GM23338 (cell line): ENCODE data around the gene C18orf32. TPM values are rescaled to one million over a fixed set of nuclear protein-coding genes. Genes with fewer than 3 reads are reported as not detected.
A peak's percentile ranks its signal among the peaks of the same experiment; 100 is the strongest.

ENCODE experiments used
- ATAC-seq: fragments of 200-7000 bp; cut with Tn5 transposase; 3 replicates; pipeline ENCODE4 v1.9.1; 2020
- DNase-seq: peaks from one replicate; pipeline ENCODE4 v3.0.0-alpha.2; 2015; ENCODE audit warnings: low spot score
- H2AFZ ChIP-seq: fragments of 200-600 bp; sonication (generic); 2 replicates; pipeline ENCODE4 v1.8.0; 2016; ENCODE audit warnings: antibody characterized with exemption, mild to moderate bottlenecking, moderate library complexity
- H3F3A ChIP-seq: fragments of 200-600 bp; sonication (generic); replicated peaks from 2 replicates; pipeline ENCODE4 v1.8.0; 2017; ENCODE audit warnings: antibody characterized with exemption, mixed run types, low read depth
- H3K27ac ChIP-seq: fragments of 200-600 bp; sonication (generic); 2 replicates; pipeline ENCODE4 v1.6.1; 2016; ENCODE audit warnings: low read depth
- H3K27me3 ChIP-seq: fragments of 200-600 bp; sonication (generic); 2 replicates; pipeline ENCODE4 v1.8.0; 2016; ENCODE audit warnings: mild to moderate bottlenecking, mixed run types, moderate library complexity; ENCODE audit not compliant: insufficient read depth
- H3K36me3 ChIP-seq: fragments of 200-600 bp; sonication (generic); 2 replicates; pipeline ENCODE4 v1.8.0; 2016; ENCODE audit warnings: mild to moderate bottlenecking; ENCODE audit not compliant: insufficient read depth
- H3K4me1 ChIP-seq: fragments of 200-600 bp; sonication (generic); 2 replicates; pipeline ENCODE4 v1.8.0; 2016; ENCODE audit warnings: mild to moderate bottlenecking, moderate library complexity; ENCODE audit not compliant: insufficient read depth
- H3K4me2 ChIP-seq: fragments of 200-600 bp; sonication (generic); 2 replicates; pipeline ENCODE4 v1.7.1; 2017; ENCODE audit warnings: mixed run types
- H3K4me3 ChIP-seq: fragments of 200-600 bp; sonication (generic); 2 replicates; pipeline ENCODE4 v1.6.1; 2016; ENCODE audit warnings: mixed run types
- H3K79me2 ChIP-seq: fragments of 200-600 bp; sonication (generic); replicated peaks from 2 replicates; pipeline ENCODE4 v1.8.0; 2017; ENCODE audit warnings: mild to moderate bottlenecking; ENCODE audit not compliant: insufficient read depth
- H3K9me2 ChIP-seq: fragments of 200-600 bp; sonication (generic); 2 replicates; pipeline ENCODE4 v1.8.0; 2017; ENCODE audit not compliant: insufficient read depth
- H4K20me1 ChIP-seq: fragments of 200-600 bp; sonication (generic); replicated peaks from 2 replicates; pipeline ENCODE4 v1.8.0; 2017; ENCODE audit warnings: mild to moderate bottlenecking; ENCODE audit not compliant: insufficient read depth
- H3K27ac Mint-ChIP-seq: 2 replicates; pipeline ENCODE4 v1.8.0; 2020; ENCODE audit warnings: inconsistent platforms, mild to moderate bottlenecking, moderate library complexity, mixed read lengths
- H3K27me3 Mint-ChIP-seq: 3 replicates; pipeline ENCODE4 v1.8.0; 2022; ENCODE audit warnings: low read depth, mild to moderate bottlenecking, moderate library complexity, mixed read lengths, inconsistent platforms; ENCODE audit not compliant: insufficient read depth, poor library complexity
- H3K36me3 Mint-ChIP-seq: 3 replicates; pipeline ENCODE4 v1.8.0; 2021; ENCODE audit warnings: low read depth, mild to moderate bottlenecking, inconsistent platforms, moderate library complexity, mixed read lengths
- H3K4me1 Mint-ChIP-seq: 3 replicates; pipeline ENCODE4 v1.8.0; 2020; ENCODE audit warnings: mild to moderate bottlenecking, inconsistent platforms, mixed read lengths
- H3K4me3 Mint-ChIP-seq: 3 replicates; pipeline ENCODE4 v1.8.0; 2021; ENCODE audit warnings: moderate library complexity, mild to moderate bottlenecking, inconsistent platforms, mixed read lengths
- H3K9me3 Mint-ChIP-seq: 3 replicates; pipeline ENCODE4 v1.8.0; 2020; ENCODE audit warnings: moderate library complexity, mild to moderate bottlenecking, inconsistent platforms, mixed read lengths
- CREB1 ChIP-seq: fragments of 250-450 bp; sonication (Bioruptor Pico); IDR thresholded peaks from 2 replicates; pipeline ENCODE4 v1.5.0; 2020; ENCODE audit warnings: low read depth, mild to moderate bottlenecking, moderate library complexity
- ETS1 ChIP-seq: IDR thresholded peaks from 2 replicates; pipeline ENCODE4 v1.6.1; 2016; ENCODE audit warnings: antibody characterized with exemption
- EZH2phosphoT487 ChIP-seq: fragments of 200-600 bp; sonication (generic); IDR thresholded peaks from one replicate; pipeline ENCODE4 v1.8.1; 2018; ENCODE audit warnings: antibody characterized with exemption; ENCODE audit not compliant: unreplicated experiment
- JUNB ChIP-seq: IDR thresholded peaks from one replicate; pipeline ENCODE4 v1.6.1; 2016; ENCODE audit warnings: antibody characterized with exemption; ENCODE audit not compliant: unreplicated experiment
- NANOG ChIP-seq: IDR thresholded peaks from 2 replicates; pipeline ENCODE4 v1.6.1; 2016; ENCODE audit warnings: antibody characterized with exemption, borderline replicate concordance
- POLR2AphosphoS5 ChIP-seq: IDR thresholded peaks from 2 replicates; pipeline ENCODE4 v1.6.1; 2016; ENCODE audit warnings: antibody characterized with exemption, low read depth
- REST ChIP-seq: IDR thresholded peaks from one replicate; pipeline ENCODE4 v1.6.1; 2018; ENCODE audit warnings: antibody characterized with exemption; ENCODE audit not compliant: unreplicated experiment
- STAT1 ChIP-seq: IDR thresholded peaks from one replicate; pipeline ENCODE4 v1.6.1; 2016; ENCODE audit warnings: antibody characterized with exemption; ENCODE audit not compliant: unreplicated experiment
- ZNF114 ChIP-seq: fragments of 250-450 bp; sonication (Bioruptor Pico); IDR thresholded peaks from 2 replicates; pipeline ENCODE4 v1.5.0; 2020; ENCODE audit warnings: mild to moderate bottlenecking, moderate library complexity
- ZNF331 ChIP-seq: fragments of 250-450 bp; sonication (Bioruptor Pico); IDR thresholded peaks from 2 replicates; pipeline ENCODE4 v1.5.0; 2020; ENCODE audit warnings: low read depth, mild to moderate bottlenecking, moderate library complexity
- polyA plus RNA-seq: library from polyadenylated mRNA; unstranded; fragments of >200 nt; fragmentation: Nextera tagmentation; extraction: Ambion mirVana; gene quantifications from 2 replicates; pipeline ENCODE4 v1.2.1, GENCODE V29; 2016
- total RNA-seq: library from RNA; depleted of rRNA; stranded (reverse); fragments of >200 nt; shearing (Covaris generic); gene quantifications from 2 replicates; pipeline ENCODE4 v1.2.3, GENCODE V29; 2014
- TF ChIP-seq, protein P1 (sequence below): fragments of 250-450 bp; sonication (Bioruptor Pico); IDR thresholded peaks from 2 replicates; pipeline ENCODE4 v1.5.0; 2020; ENCODE audit warnings: mild to moderate bottlenecking, moderate library complexity

C18orf32 gene
- total and polyA plus RNA-seq, 2 experiments from 2014 or later: 25.3 to 72.4 TPM

DNA sequence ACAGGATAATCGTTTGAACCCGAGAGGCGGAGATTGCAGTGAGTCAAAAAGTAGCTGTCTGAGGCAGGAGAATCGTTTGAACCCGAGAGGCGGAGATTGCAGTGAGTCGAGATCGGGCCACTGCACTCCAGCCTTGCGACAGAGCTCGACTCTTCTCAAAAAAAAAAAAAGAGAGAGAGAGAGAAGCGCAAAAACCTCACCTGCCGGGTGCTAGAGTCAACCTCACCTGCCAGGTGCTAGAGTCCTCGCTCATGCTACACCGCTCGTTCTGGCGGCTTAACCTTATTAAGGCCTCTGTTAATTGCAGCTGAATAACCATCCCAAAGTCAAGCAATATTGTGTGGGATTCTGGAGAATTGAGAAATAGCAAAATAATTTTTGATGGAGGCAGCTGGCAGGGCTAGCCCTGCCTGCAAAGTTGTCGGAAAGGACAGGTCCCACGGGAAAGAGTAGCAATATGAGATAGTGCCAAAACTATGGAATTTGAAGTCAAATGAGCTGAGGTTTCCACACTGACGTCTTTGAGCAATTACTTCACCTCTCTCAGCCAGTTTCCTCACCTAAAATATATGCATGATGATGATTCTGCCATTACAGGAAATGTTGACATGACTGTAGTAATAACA lies 25.9 kb downstream of the C18orf32 start (continued):
- TF ChIP-seq ZNF331 (CRISPR knock-in tag) (no peak), POLR2AphosphoS5 (no peak), ZNF114 (no peak)

- Mint-ChIP-seq H3K9me3 (no peaks in the 10 kb centered on the region; the same call in 2 of the 3 replicates), H3K27me3 (peaks cover 7% of the 10 kb centered on the region), H3K4me3 (peak overlapping the region; percentile 72), H3K4me1 (peaks cover 14% of the 10 kb centered on the region), H3K36me3 (peaks cover 5% of the 10 kb centered on the region; the same call in 2 of the 3 replicates), H3K27ac (no peak overlapping the region)
- Histone ChIP-seq H3K4me1 (0 out of 2 replicates have a peak, but pooled peaks cover 2% of the 10 kb centered on the region), H4K20me1 (peaks cover 3% of the 10 kb centered on the region; the same call in 1 of the 2 replicates), H3K27ac (no peak overlapping the region), H3F3A (no peaks in the 10 kb centered on the region), H3K9me2 (no peaks in the 10 kb centered on the region), H3K27me3 (peaks cover 8% of the 10 kb centered on the region; the same call in 1 of the 2 replicates), H3K4me3 (peak overlapping the region; percentile 89), H2AFZ (peak overlapping the region; percentile 86), H3K4me2 (peak overlapping the region; percentile 95), H3K79me2 (peaks cover 48% of the 10 kb centered on the region), H3K36me3 (no peaks in the 10 kb centered on the region)
- DNase-seq (peak; percentile 50), ATAC-seq (no peak)
- no peak for TF ChIP-seq STAT1
- TF ChIP-seq NANOG: no peak
- TF ChIP-seq CREB1 (CRISPR knock-in tag): no peak
- TF ChIP-seq, protein P1, sequence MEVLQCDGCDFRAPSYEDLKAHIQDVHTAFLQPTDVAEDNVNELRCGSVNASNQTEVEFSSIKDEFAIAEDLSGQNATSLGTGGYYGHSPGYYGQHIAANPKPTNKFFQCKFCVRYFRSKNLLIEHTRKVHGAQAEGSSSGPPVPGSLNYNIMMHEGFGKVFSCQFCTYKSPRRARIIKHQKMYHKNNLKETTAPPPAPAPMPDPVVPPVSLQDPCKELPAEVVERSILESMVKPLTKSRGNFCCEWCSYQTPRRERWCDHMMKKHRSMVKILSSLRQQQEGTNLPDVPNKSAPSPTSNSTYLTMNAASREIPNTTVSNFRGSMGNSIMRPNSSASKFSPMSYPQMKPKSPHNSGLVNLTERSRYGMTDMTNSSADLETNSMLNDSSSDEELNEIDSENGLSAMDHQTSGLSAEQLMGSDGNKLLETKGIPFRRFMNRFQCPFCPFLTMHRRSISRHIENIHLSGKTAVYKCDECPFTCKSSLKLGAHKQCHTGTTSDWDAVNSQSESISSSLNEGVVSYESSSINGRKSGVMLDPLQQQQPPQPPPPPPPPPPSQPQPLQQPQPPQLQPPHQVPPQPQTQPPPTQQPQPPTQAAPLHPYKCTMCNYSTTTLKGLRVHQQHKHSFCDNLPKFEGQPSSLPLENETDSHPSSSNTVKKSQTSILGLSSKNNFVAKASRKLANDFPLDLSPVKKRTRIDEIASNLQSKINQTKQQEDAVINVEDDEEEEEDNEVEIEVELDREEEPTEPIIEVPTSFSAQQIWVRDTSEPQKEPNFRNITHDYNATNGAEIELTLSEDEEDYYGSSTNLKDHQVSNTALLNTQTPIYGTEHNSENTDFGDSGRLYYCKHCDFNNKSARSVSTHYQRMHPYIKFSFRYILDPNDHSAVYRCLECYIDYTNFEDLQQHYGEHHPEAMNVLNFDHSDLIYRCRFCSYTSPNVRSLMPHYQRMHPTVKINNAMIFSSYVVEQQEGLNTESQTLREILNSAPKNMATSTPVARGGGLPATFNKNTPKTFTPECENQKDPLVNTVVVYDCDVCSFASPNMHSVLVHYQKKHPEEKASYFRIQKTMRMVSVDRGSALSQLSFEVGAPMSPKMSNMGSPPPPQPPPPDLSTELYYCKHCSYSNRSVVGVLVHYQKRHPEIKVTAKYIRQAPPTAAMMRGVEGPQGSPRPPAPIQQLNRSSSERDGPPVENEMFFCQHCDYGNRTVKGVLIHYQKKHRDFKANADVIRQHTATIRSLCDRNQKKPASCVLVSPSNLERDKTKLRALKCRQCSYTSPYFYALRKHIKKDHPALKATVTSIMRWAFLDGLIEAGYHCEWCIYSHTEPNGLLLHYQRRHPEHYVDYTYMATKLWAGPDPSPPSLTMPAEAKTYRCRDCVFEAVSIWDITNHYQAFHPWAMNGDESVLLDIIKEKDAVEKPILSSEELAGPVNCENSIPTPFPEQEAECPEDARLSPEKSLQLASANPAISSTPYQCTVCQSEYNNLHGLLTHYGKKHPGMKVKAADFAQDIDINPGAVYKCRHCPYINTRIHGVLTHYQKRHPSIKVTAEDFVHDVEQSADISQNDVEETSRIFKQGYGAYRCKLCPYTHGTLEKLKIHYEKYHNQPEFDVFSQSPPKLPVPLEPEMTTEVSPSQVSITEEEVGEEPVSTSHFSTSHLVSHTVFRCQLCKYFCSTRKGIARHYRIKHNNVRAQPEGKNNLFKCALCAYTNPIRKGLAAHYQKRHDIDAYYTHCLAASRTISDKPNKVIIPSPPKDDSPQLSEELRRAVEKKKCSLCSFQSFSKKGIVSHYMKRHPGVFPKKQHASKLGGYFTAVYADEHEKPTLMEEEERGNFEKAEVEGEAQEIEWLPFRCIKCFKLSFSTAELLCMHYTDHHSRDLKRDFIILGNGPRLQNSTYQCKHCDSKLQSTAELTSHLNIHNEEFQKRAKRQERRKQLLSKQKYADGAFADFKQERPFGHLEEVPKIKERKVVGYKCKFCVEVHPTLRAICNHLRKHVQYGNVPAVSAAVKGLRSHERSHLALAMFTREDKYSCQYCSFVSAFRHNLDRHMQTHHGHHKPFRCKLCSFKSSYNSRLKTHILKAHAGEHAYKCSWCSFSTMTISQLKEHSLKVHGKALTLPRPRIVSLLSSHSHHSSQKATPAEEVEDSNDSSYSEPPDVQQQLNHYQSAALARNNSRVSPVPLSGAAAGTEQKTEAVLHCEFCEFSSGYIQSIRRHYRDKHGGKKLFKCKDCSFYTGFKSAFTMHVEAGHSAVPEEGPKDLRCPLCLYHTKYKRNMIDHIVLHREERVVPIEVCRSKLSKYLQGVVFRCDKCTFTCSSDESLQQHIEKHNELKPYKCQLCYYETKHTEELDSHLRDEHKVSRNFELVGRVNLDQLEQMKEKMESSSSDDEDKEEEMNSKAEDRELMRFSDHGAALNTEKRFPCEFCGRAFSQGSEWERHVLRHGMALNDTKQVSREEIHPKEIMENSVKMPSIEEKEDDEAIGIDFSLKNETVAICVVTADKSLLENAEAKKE: no peak
- no peak for TF ChIP-seq REST
- no peak for TF ChIP-seq EZH2phosphoT487
- TF ChIP-seq ZNF331 (CRISPR knock-in tag): no peak
- TF ChIP-seq JUNB: no peak
- no peak for TF ChIP-seq ETS1
Measured at GRCh38 chr18:49459404-49460171, 27.4 kb downstream of the C18orf32 start.
